Calu3 (cell line): ENCODE measurements around the gene SLC4A4. TPM values are rescaled to one million over a fixed set of nuclear protein-coding genes. Genes with fewer than 3 reads are reported as not detected.
A peak's percentile ranks its signal among the peaks of the same experiment; 100 is the strongest.

Source experiments
- BruUV-seq: library from RNA; stranded (reverse); fragments of 400-500 nt; replicated peaks from 2 replicates; lab custom pipeline; 2021; lab: Mats Ljungman, UMichigan
- CTCF ChIA-PET: fragments of 300-600 bp; sonication (Branson Sonifier 250); formaldehyde crosslinking; loops from one replicate; lab custom pipeline; 2022; ENCODE audit warnings: antibody characterized with exemption; lab: Charles Lee
- DNase-seq: peaks from one replicate; pipeline ENCODE4 v3.0.0; 2022
- H3K27ac Mint-ChIP-seq: one replicate; pipeline ENCODE4 v1.8.0; 2022; ENCODE audit warnings: mixed read lengths; ENCODE audit not compliant: unreplicated experiment
- H3K27me3 Mint-ChIP-seq: one replicate; pipeline ENCODE4 v1.8.0; 2022; ENCODE audit warnings: mixed read lengths; ENCODE audit not compliant: unreplicated experiment
- H3K36me3 Mint-ChIP-seq: one replicate; pipeline ENCODE4 v1.8.0; 2022; ENCODE audit warnings: mild to moderate bottlenecking, moderate library complexity, mixed read lengths; ENCODE audit not compliant: insufficient read depth, unreplicated experiment
- H3K4me1 Mint-ChIP-seq: one replicate; pipeline ENCODE4 v1.8.0; 2022; ENCODE audit warnings: mild to moderate bottlenecking, low read depth, mixed read lengths; ENCODE audit not compliant: unreplicated experiment
- H3K4me3 Mint-ChIP-seq: one replicate; pipeline ENCODE4 v1.8.0; 2022; ENCODE audit warnings: mild to moderate bottlenecking, low read depth, moderate library complexity, mixed read lengths; ENCODE audit not compliant: unreplicated experiment
- H3K9me3 Mint-ChIP-seq: one replicate; pipeline ENCODE4 v1.8.0; 2022; ENCODE audit warnings: low read depth, mixed read lengths; ENCODE audit not compliant: unreplicated experiment
- CTCF ChIP-seq: fragments of 200-600 bp; IDR thresholded peaks from one replicate; pipeline ENCODE4 v1.8.0; 2022; ENCODE audit warnings: antibody characterized with exemption; ENCODE audit not compliant: unreplicated experiment
- intact Hi-C: fragments of 100-400 bp; cut with micrococcal nuclease; formaldehyde crosslinking; loops from one replicate; pipeline ENCODE4 v1.10.0; 2022; ENCODE audit not compliant: unreplicated experiment
- total RNA-seq: library from RNA; stranded (reverse); gene quantifications from 2 replicates; pipeline ENCODE4 v1.2.3, GENCODE V29; 2022

Gene SLC4A4
- total RNA-seq, 1 experiment from 2014 or later = 14.6 TPM

GRCh38 chr4:71609651-71610050 lies 270.8 kb downstream of the SLC4A4 start:
- CTCF ChIA-PET = no interaction called here
- intact Hi-C loops = no loop called here
- no peak for TF ChIP-seq CTCF
- Mint-ChIP-seq H3K27ac (no peak overlapping the region), H3K4me1 (peaks cover 47% of the 10 kb centered on the region), H3K9me3 (peaks cover 15% of the 10 kb centered on the region), H3K27me3 (no peaks in the 10 kb centered on the region), H3K4me3 (no peak overlapping the region), H3K36me3 (peaks cover 66% of the 10 kb centered on the region)
- BruUV-seq = no TSS peak
- DNase-seq = no peak

- Mint-ChIP-seq H3K9me3 (peaks cover 22% of the 10 kb centered on the region), H3K36me3 (peaks cover 53% of the 10 kb centered on the region), H3K4me3 (no peak overlapping the region), H3K27me3 (no peaks in the 10 kb centered on the region), H3K27ac (no peak overlapping the region), H3K4me1 (peaks cover 8% of the 10 kb centered on the region)
- no peak for DNase-seq
- CTCF ChIA-PET = no interaction called here
- intact Hi-C loops = no loop called here
- no TSS peak for BruUV-seq
- no peak for TF ChIP-seq CTCF
Measured at GRCh38 chr4:71614621-71615020, 275.8 kb downstream of the SLC4A4 start.

GRCh38 chr4:71616168-71616811 lies 277.5 kb downstream of the SLC4A4 start:
- Mint-ChIP-seq H3K4me3 (no peak overlapping the region), H3K27me3 (no peaks in the 10 kb centered on the region), H3K4me1 (peaks cover 3% of the 10 kb centered on the region), H3K27ac (peak overlapping the region; percentile 44), H3K36me3 (peaks cover 53% of the 10 kb centered on the region), H3K9me3 (peaks cover 22% of the 10 kb centered on the region)
- no peak for TF ChIP-seq CTCF
- DNase-seq = no peak
- intact Hi-C loops = no loop called here
- BruUV-seq = no TSS peak
- CTCF ChIA-PET = no interaction called here
